Neural progenitor cell (in vitro differentiated cells): ENCODE results near the gene ENO4.

Source experiments
- CTCF ChIP-seq: fragments of 200-600 bp; sonication (generic); IDR thresholded peaks from 2 replicates; pipeline ENCODE4 v1.5.1; 2017; ENCODE audit warnings: antibody characterized with exemption, mild to moderate bottlenecking
- EZH2 ChIP-seq: fragments of 200-600 bp; sonication (generic); IDR thresholded peaks from 2 replicates; pipeline ENCODE4 v1.6.1; 2017; ENCODE audit warnings: antibody characterized with exemption, mild to moderate bottlenecking, moderate library complexity
- EZH2phosphoT487 ChIP-seq: fragments of 200-600 bp; sonication (generic); IDR thresholded peaks from 2 replicates; pipeline ENCODE4 v1.6.1; 2017; ENCODE audit warnings: antibody characterized with exemption

GRCh38 chr10:116826803-116827202, 22.5 kb upstream of the ENO4 start:
- TF ChIP-seq CTCF (no peak), EZH2 (no peak), EZH2phosphoT487 (no peak)
